Osteoblast (primary cell): ENCODE measurements around the gene CCNG1. TPM values are rescaled to one million over a fixed set of nuclear protein-coding genes. Genes with fewer than 3 reads are reported as not detected.
A peak's percentile ranks its signal among the peaks of the same experiment; 100 is the strongest.

Experiments
- DNase-seq: peaks from one replicate; pipeline ENCODE4 v3.0.0; 2011; ENCODE audit warnings: low spot score, mixed read lengths; ENCODE audit not compliant: insufficient read length; ENCODE audit errors: missing footprints
- H2AFZ ChIP-seq: 2 replicates; pipeline ENCODE4 v1.6.0; 2011; ENCODE audit warnings: mild to moderate bottlenecking, low read length
- H3K27ac ChIP-seq: 2 replicates; pipeline ENCODE4 v1.5.1; 2011; ENCODE audit warnings: mild to moderate bottlenecking, low read depth, low read length, moderate library complexity
- H3K27me3 ChIP-seq: 2 replicates; pipeline ENCODE4 v1.6.0; 2012; ENCODE audit warnings: mild to moderate bottlenecking, control low read depth, inconsistent platforms, low read length, moderate library complexity; ENCODE audit not compliant: insufficient read depth
- H3K36me3 ChIP-seq: 2 replicates; pipeline ENCODE4 v1.5.1; 2011; ENCODE audit warnings: mild to moderate bottlenecking, low read length, control low read depth, moderate library complexity; ENCODE audit not compliant: insufficient read depth
- H3K4me1 ChIP-seq: 2 replicates; pipeline ENCODE4 v1.5.1; 2011; ENCODE audit warnings: mild to moderate bottlenecking, low read length, control low read depth, moderate library complexity; ENCODE audit not compliant: insufficient read depth
- H3K4me2 ChIP-seq: 2 replicates; pipeline ENCODE4 v1.6.0; 2011; ENCODE audit warnings: mild to moderate bottlenecking, low read length; ENCODE audit not compliant: insufficient read depth
- H3K4me3 ChIP-seq: fragments of 200-600 bp; sonication (generic); 3 replicates; pipeline ENCODE4 v1.5.1; 2012; ENCODE audit warnings: mild to moderate bottlenecking, low read length, inconsistent platforms; ENCODE audit not compliant: insufficient read depth
- H3K79me2 ChIP-seq: 2 replicates; pipeline ENCODE4 v1.6.0; 2012; ENCODE audit warnings: mild to moderate bottlenecking, low read length, control low read depth, inconsistent platforms; ENCODE audit not compliant: insufficient read depth
- H3K9me3 ChIP-seq: 2 replicates; pipeline ENCODE4 v1.5.1; 2011; ENCODE audit warnings: low read depth, low read length, control low read depth
- H4K20me1 ChIP-seq: 2 replicates; pipeline ENCODE4 v1.6.0; 2012; ENCODE audit warnings: mild to moderate bottlenecking, low read length, control low read depth; ENCODE audit not compliant: insufficient read depth
- total RNA-seq: library from RNA; depleted of rRNA; stranded (reverse); fragments of >200 nt; gene quantifications from 2 replicates; pipeline ENCODE4 v1.2.3, GENCODE V29; 2012
- TF ChIP-seq, protein P1 (sequence below): IDR thresholded peaks from 2 replicates; pipeline ENCODE4 v1.5.1; 2011; ENCODE audit warnings: mild to moderate bottlenecking, low read depth, low read length, moderate library complexity; ENCODE audit errors: extremely low read depth

The CCNG1 gene
- total RNA-seq, 1 donor: 469 TPM

DNA sequence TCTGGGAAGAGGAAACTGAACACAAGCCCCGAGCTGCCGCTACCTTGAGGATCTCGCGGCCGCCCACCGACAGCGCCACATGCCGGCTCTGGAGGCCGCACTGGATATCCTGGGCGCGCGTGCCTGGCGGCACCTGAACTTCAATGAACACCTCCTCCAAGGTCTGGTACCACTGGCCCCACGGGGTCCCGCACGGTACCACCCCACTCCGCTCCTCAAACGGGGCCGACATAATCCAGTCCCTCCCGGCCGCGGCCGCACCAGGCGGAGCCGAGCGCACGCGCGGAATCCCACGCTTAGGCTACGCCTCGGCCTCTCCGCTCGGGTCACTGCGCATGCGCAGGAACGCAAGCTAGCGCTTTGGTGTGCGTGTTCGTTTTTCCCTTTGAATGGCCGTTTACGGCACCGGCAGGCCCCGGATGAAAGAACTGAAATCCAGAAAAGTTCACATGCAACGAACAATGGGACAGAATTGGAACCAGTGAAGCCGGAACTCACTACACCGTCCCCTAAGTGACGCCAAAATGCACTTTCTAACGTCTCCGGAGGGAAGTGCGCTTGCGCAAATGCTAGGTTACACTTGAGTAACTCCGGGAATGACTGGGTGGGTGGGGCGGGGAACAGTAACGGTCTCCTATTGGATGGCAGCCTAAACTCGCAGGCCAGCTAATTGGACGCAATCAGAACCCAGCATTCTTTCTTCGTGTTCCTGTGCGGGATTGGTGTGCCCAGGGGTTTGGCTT lies 22.6 kb downstream of the CCNG1 start, which contains the start of gene NUDCD2:
Gene NUDCD2 (minus strand): TSS at position 284 of the 743 bp plus-strand sequence. CDS start 52 bp downstream, at position 232.
- peaks cover 39% of the 10 kb centered on the region for H3K79me2 ChIP-seq
- H3K4me1 ChIP-seq: peaks cover 37% of the 10 kb centered on the region

DNA sequence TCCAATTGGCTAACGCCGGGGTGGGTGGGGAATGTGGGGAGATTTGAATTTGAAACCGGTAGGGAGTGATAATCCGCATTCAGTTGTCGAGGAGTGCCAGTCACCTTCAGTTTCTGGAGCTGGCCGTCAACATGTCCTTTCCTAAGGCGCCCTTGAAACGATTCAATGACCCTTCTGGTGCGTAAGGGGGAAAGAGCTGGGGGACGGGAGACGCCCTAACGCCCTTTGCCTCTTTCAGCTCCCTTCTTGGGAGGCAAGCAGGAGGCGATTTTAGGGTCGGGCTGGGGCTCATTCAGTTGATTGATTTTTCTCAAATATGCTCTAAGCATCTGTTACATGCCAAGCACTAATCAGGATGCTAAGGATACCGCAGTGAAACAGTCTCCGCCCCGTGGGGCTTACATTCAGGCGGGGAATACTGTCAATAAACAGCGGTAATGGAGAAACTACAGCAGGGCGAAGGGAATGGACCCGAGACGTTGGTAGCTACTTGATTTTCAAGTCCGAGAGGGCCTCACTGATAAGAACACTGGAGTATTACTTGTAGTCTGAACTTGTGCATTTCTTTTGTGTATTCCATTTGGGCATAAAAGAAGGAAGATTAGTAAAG lies 23.3 kb downstream of the CCNG1 start, which contains the start of gene HMMR:
Gene HMMR (plus strand): TSS at position 71 of the 610 bp plus-strand sequence. CDS start 61 bp downstream, at position 132.
- H3K79me2 ChIP-seq: peaks cover 39% of the 10 kb centered on the region

More for the DNA sequence above, 22.6 kb downstream of the CCNG1 start, which contains the start of gene NUDCD2:
- TF ChIP-seq, protein P1, sequence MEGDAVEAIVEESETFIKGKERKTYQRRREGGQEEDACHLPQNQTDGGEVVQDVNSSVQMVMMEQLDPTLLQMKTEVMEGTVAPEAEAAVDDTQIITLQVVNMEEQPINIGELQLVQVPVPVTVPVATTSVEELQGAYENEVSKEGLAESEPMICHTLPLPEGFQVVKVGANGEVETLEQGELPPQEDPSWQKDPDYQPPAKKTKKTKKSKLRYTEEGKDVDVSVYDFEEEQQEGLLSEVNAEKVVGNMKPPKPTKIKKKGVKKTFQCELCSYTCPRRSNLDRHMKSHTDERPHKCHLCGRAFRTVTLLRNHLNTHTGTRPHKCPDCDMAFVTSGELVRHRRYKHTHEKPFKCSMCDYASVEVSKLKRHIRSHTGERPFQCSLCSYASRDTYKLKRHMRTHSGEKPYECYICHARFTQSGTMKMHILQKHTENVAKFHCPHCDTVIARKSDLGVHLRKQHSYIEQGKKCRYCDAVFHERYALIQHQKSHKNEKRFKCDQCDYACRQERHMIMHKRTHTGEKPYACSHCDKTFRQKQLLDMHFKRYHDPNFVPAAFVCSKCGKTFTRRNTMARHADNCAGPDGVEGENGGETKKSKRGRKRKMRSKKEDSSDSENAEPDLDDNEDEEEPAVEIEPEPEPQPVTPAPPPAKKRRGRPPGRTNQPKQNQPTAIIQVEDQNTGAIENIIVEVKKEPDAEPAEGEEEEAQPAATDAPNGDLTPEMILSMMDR: peak; percentile 17
- Histone ChIP-seq H3K27ac (peak within 1 kb of the TSS; percentile 99), H3K9me3 (no peaks in the 10 kb centered on the region), H3K36me3 (peaks cover 6% of the 10 kb centered on the region), H3K4me2 (peak within 1 kb of the TSS; percentile 98), H4K20me1 (no peaks in the 10 kb centered on the region), H2AFZ (peak within 1 kb of the TSS; percentile 99), H3K27me3 (no peaks in the 10 kb centered on the region), H3K4me3 (peak within 1 kb of the TSS; percentile 88)
- peak; percentile 95 for DNase-seq

DNA sequence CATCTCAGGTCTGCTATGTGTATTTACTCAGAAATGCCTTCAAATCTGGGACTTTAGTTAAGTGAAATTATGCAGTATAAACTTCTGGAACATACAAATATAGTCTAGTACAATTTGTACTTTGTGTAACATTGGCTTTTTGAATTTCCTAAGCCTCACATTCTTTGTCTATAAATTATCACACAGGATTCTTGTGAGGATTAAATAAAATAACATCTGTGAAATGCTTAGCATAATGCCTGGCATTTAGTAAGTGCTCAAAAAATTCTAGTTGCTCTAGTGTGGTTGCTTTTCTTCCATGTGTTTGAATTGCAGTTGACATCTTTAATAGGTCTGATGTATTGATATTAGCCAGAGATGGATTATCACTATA lies 25.7 kb downstream of the CCNG1 start:
- Histone ChIP-seq H3K36me3 (no peaks in the 10 kb centered on the region), H4K20me1 (no peaks in the 10 kb centered on the region), H3K27me3 (no peaks in the 10 kb centered on the region), H3K4me1 (peaks cover 37% of the 10 kb centered on the region), H3K27ac (peak overlapping the region; percentile 81), H3K4me3 (no peak overlapping the region), H3K9me3 (no peaks in the 10 kb centered on the region), H3K79me2 (peaks cover 35% of the 10 kb centered on the region), H3K4me2 (peak overlapping the region; percentile 96), H2AFZ (peak overlapping the region; percentile 54)
- no peak for DNase-seq
- TF ChIP-seq, protein P1: no peak

More for the DNA sequence above, 23.3 kb downstream of the CCNG1 start, which contains the start of gene HMMR:
- TF ChIP-seq, protein P1: no peak
- H3K27ac ChIP-seq: peak within 1 kb of the TSS; percentile 99
- peak within 1 kb of the TSS; percentile 88 for H3K4me3 ChIP-seq
- H3K4me2 ChIP-seq: peak within 1 kb of the TSS; percentile 98
- H3K4me1 ChIP-seq: peaks cover 37% of the 10 kb centered on the region
- DNase-seq: peak; percentile 31
- peaks cover 3% of the 10 kb centered on the region for H3K36me3 ChIP-seq
- H3K27me3 ChIP-seq: no peaks in the 10 kb centered on the region
- H4K20me1 ChIP-seq: no peaks in the 10 kb centered on the region
- peak within 1 kb of the TSS; percentile 99 for H2AFZ ChIP-seq
- H3K9me3 ChIP-seq: no peaks in the 10 kb centered on the region

DNA sequence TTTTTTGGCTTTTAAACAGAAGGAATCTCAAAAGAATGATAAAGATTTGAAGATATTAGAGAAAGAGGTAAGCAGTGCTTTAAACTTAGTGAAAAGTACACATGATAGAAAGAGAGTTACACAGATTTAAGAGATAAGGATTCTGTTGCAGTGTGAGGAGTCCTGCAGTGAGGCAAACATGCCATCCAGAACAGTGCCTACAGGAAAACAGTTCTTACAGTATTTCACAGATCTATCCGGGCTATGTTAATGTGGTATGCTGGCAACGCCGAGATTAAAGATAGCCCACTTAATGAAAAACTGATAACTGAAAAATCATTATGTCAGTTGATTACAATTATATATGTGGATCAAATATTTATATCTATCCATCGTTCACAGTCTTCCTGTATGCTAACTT lies 30.3 kb downstream of the CCNG1 start:
- peaks cover 7% of the 10 kb centered on the region for H3K4me1 ChIP-seq
- peak overlapping the region; percentile 57 for H2AFZ ChIP-seq
- H3K9me3 ChIP-seq: no peaks in the 10 kb centered on the region
- no peaks in the 10 kb centered on the region for H3K27me3 ChIP-seq
- H3K27ac ChIP-seq: no peak overlapping the region
- no peak overlapping the region for H3K4me2 ChIP-seq
- peaks cover 17% of the 10 kb centered on the region for H3K79me2 ChIP-seq
- no peak overlapping the region for H3K4me3 ChIP-seq
- H4K20me1 ChIP-seq: no peaks in the 10 kb centered on the region
- TF ChIP-seq, protein P1: no peak
- peaks cover 12% of the 10 kb centered on the region for H3K36me3 ChIP-seq
- DNase-seq: no peak
